ENCODE measurements around the gene APBA3. TPM values are rescaled to one million over a fixed set of nuclear protein-coding genes. Genes with fewer than 3 reads are reported as not detected.

APBA3 gene
- total and polyA plus RNA-seq, 2 experiments from 2014 or later = 17.2 to 31.8 TPM

GRCh38 chr19:3761382-3762129 lies at the start of gene APBA3 (continued):
- TF ChIP-seq ETS1 (IDR thresholded peaks at IDR 0.05) = peak; percentile 90
- no peak for TF ChIP-seq EZH2phosphoT487 (IDR thresholded peaks at IDR 0.05; ENCODE audit: unreplicated experiment)
- TF ChIP-seq ZNF114 (CRISPR knock-in tag; IDR thresholded peaks at IDR 0.05) = peak; percentile 40; the same call in 1 of the 2 replicates

- no peak overlapping the region for H3K4me3 ChIP-seq
- Mint-ChIP-seq H3K27me3 (ENCODE audit: insufficient read depth, low read depth, poor library complexity) (peaks cover 10% of the 10 kb centered on the region), H3K9me3 (peaks cover 4% of the 10 kb centered on the region), H3K4me3 (no peak overlapping the region), H3K36me3 (ENCODE audit: low read depth) (peaks cover 4% of the 10 kb centered on the region; the same call in 2 of the 3 replicates), H3K4me1 (no peaks in the 10 kb centered on the region; the same call in 2 of the 3 replicates), H3K27ac (no peak overlapping the region)
- H3F3A ChIP-seq (replicated peaks; ENCODE audit: low read depth) = peaks cover 9% of the 10 kb centered on the region
- no peaks in the 10 kb centered on the region for H3K27me3 ChIP-seq (ENCODE audit: insufficient read depth)
- H3K27ac ChIP-seq (ENCODE audit: low read depth) = no peak overlapping the region
- H3K36me3 ChIP-seq (ENCODE audit: insufficient read depth) = no peaks in the 10 kb centered on the region
- no peaks in the 10 kb centered on the region for H4K20me1 ChIP-seq (replicated peaks; ENCODE audit: insufficient read depth)
- H3K79me2 ChIP-seq (replicated peaks; ENCODE audit: insufficient read depth) = no peaks in the 10 kb centered on the region
- ATAC-seq (peak; percentile 27; the same call in 2 of the 3 replicates), DNase-seq (ENCODE audit: low spot score) (no peak)
- no peaks in the 10 kb centered on the region for H3K9me2 ChIP-seq (ENCODE audit: insufficient read depth)
- no peak overlapping the region for H3K4me2 ChIP-seq
- no peak overlapping the region for H2AFZ ChIP-seq
- H3K4me1 ChIP-seq (ENCODE audit: insufficient read depth) = no peaks in the 10 kb centered on the region
- TF ChIP-seq CREB1 (CRISPR knock-in tag; IDR thresholded peaks at IDR 0.05; ENCODE audit: low read depth) (no peak), STAT1 (IDR thresholded peaks at IDR 0.05; ENCODE audit: unreplicated experiment) (no peak), POLR2AphosphoS5 (IDR thresholded peaks at IDR 0.05; ENCODE audit: low read depth) (no peak), NANOG (IDR thresholded peaks at IDR 0.05; ENCODE audit: borderline replicate concordance) (no peak), ZNF114 (CRISPR knock-in tag; IDR thresholded peaks at IDR 0.05) (no peak), EZH2 (IDR thresholded peaks at IDR 0.05; ENCODE audit: low read depth, unreplicated experiment) (no peak), ETS1 (IDR thresholded peaks at IDR 0.05) (no peak), ZNF331 (CRISPR knock-in tag; IDR thresholded peaks at IDR 0.05; ENCODE audit: low read depth) (no peak), JUNB (IDR thresholded peaks at IDR 0.05; ENCODE audit: unreplicated experiment) (no peak), EZH2phosphoT487 (IDR thresholded peaks at IDR 0.05; ENCODE audit: unreplicated experiment) (no peak)
- TF ChIP-seq, protein P1, sequence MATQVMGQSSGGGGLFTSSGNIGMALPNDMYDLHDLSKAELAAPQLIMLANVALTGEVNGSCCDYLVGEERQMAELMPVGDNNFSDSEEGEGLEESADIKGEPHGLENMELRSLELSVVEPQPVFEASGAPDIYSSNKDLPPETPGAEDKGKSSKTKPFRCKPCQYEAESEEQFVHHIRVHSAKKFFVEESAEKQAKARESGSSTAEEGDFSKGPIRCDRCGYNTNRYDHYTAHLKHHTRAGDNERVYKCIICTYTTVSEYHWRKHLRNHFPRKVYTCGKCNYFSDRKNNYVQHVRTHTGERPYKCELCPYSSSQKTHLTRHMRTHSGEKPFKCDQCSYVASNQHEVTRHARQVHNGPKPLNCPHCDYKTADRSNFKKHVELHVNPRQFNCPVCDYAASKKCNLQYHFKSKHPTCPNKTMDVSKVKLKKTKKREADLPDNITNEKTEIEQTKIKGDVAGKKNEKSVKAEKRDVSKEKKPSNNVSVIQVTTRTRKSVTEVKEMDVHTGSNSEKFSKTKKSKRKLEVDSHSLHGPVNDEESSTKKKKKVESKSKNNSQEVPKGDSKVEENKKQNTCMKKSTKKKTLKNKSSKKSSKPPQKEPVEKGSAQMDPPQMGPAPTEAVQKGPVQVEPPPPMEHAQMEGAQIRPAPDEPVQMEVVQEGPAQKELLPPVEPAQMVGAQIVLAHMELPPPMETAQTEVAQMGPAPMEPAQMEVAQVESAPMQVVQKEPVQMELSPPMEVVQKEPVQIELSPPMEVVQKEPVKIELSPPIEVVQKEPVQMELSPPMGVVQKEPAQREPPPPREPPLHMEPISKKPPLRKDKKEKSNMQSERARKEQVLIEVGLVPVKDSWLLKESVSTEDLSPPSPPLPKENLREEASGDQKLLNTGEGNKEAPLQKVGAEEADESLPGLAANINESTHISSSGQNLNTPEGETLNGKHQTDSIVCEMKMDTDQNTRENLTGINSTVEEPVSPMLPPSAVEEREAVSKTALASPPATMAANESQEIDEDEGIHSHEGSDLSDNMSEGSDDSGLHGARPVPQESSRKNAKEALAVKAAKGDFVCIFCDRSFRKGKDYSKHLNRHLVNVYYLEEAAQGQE (IDR thresholded peaks at IDR 0.05; ENCODE audit: unreplicated experiment) = no peak
These were observed 49.3 kb upstream of the APBA3 start for GRCh38 chr19:3810708-3811355.

Measured in GM23338 (cell line).